Lower leg skin (tissue), 3 donors: ENCODE data around the gene HHIPL1.

Experiments
- CTCF ChIP-seq, 3 donors: fragments of 450-650 bp; IDR thresholded peaks; one replicate each; pipeline ENCODE4 v1.5.1; 2016; ENCODE audit warnings: antibody characterized with exemption in 3 of 3, mild to moderate bottlenecking in 3 of 3, moderate library complexity in 2 of 3
- POLR2A ChIP-seq, 2 donors: fragments of 450-650 bp; IDR thresholded peaks; one replicate each; pipeline ENCODE4 v1.6.1; 2016 to 2017; ENCODE audit warnings: antibody characterized with exemption in 2 of 2, mild to moderate bottlenecking in 1 of 2, moderate library complexity in 1 of 2

GRCh38 chr14:99708449-99708848 is 63.5 kb downstream of the HHIPL1 start:
- TF ChIP-seq POLR2A (IDR thresholded peaks at IDR 0.05) (no peak), CTCF (IDR thresholded peaks at IDR 0.05) (no peak)
